ENCODE measurements around the gene DEGS2. TPM values are rescaled to one million over a fixed set of nuclear protein-coding genes. Genes with fewer than 3 reads are reported as not detected.

DEGS2 gene
- total and polyA plus RNA-seq, 2 donors (not counting 1 experiment from before 2014, with no cell fraction given): 0.82 to 6.4 TPM

GRCh38 chr14:100126401-100126800, 33.0 kb downstream of the DEGS2 start:
- Histone ChIP-seq H3K4me1 (ENCODE audit: control insufficient read depth in 2 of 2, insufficient read depth in 2 of 2, low read length in 2 of 2) (no peaks in the 10 kb centered on the region), H4K20me1 (ENCODE audit: control insufficient read depth, insufficient read depth, low read length, poor library complexity, severe bottlenecking) (peaks cover 82% of the 10 kb centered on the region), H3K27me3 (replicated peaks in 1 of 4; ENCODE audit: control extremely low read depth in 1 of 4, control insufficient read depth in 3 of 4, insufficient read depth in 4 of 4, low read length in 3 of 4) (no peaks in the 10 kb centered on the region), H3K9me3 (ENCODE audit: control extremely low read depth in 1 of 3, control insufficient read depth in 2 of 3, insufficient read depth in 1 of 3, low read length in 2 of 3) (no peaks in the 10 kb centered on the region), H2AFZ (ENCODE audit: insufficient read depth, low read depth, low read length, poor library complexity, severe bottlenecking) (no peak overlapping the region), H3K9ac (ENCODE audit: low read length) (no peak overlapping the region), H3K36me3 (replicated peaks in 1 of 2; ENCODE audit: control extremely low read depth in 1 of 2, control insufficient read depth in 1 of 2, extremely low read depth in 1 of 2, insufficient read depth in 2 of 2, low read length in 1 of 2) (peaks cover 0 to 88% of the 10 kb centered on the region in 2 experiments), H3K4me2 (replicated peaks; ENCODE audit: low read depth, low read length, poor library complexity, severe bottlenecking) (no peak overlapping the region), H3K4me3 (ENCODE audit: control extremely low read depth in 1 of 5, extremely low read depth in 1 of 5, insufficient read depth in 1 of 5, low read depth in 2 of 5, low read length in 4 of 5) (no peak overlapping the region), H3K27ac (ENCODE audit: low read length in 2 of 2) (no peak overlapping the region), H3K79me2 (ENCODE audit: control insufficient read depth, insufficient read depth, low read length) (peaks cover 64% of the 10 kb centered on the region)
- DNase-seq (no peak), ATAC-seq (ENCODE audit: low read depth) (no peak)
- ChIA-PET POLR2A (no interaction called here), CTCF (interaction anchor here (0.6 kb wide), 1 partner anchor 67 kb away, joined by 4 read pairs; no protein-coding TSS in a partner anchor)
- Mint-ChIP-seq H3K4me1 (no peaks in the 10 kb centered on the region), H3K27me3 (no peaks in the 10 kb centered on the region), H3K9me3 (ENCODE audit: insufficient read depth) (no peaks in the 10 kb centered on the region), H3K27ac (no peak overlapping the region), H3K4me3 (no peak overlapping the region)
- WGBS (ENCODE audit: insufficient coverage): 93% methylated on average over 13 of the region's 13 CpGs
- TF ChIP-seq CTCF (IDR thresholded peaks at IDR 0.05) (no peak), EZH2 (IDR thresholded peaks at IDR 0.05; ENCODE audit: borderline replicate concordance, insufficient read depth, low read depth, low read length, poor library complexity, severe bottlenecking) (no peak)
- intact Hi-C loops (cut with micrococcal nuclease): no loop called here

- peaks cover 83% of the 10 kb centered on the region for H4K20me1 ChIP-seq (ENCODE audit: control insufficient read depth, insufficient read depth, low read length, poor library complexity, severe bottlenecking)
- Mint-ChIP-seq H3K9me3 (ENCODE audit: insufficient read depth) (no peaks in the 10 kb centered on the region), H3K4me1 (no peaks in the 10 kb centered on the region), H3K27me3 (no peaks in the 10 kb centered on the region), H3K27ac (no peak overlapping the region), H3K4me3 (no peak overlapping the region)
- H3K9ac ChIP-seq (ENCODE audit: low read length): no peak overlapping the region
- no peak overlapping the region for H3K4me2 ChIP-seq (replicated peaks; ENCODE audit: low read depth, low read length, poor library complexity, severe bottlenecking)
- no peaks in the 10 kb centered on the region for H3K4me1 ChIP-seq (ENCODE audit: control insufficient read depth in 2 of 2, insufficient read depth in 2 of 2, low read length in 2 of 2)
- H3K27me3 ChIP-seq (replicated peaks in 1 of 4; ENCODE audit: control extremely low read depth in 1 of 4, control insufficient read depth in 3 of 4, insufficient read depth in 4 of 4, low read length in 3 of 4): no peaks in the 10 kb centered on the region
- H3K36me3 ChIP-seq (replicated peaks in 1 of 2; ENCODE audit: control extremely low read depth in 1 of 2, control insufficient read depth in 1 of 2, extremely low read depth in 1 of 2, insufficient read depth in 2 of 2, low read length in 1 of 2): peaks cover 0 to 87% of the 10 kb centered on the region in 2 experiments
- no peak for ATAC-seq (ENCODE audit: low read depth)
- no peak for TF ChIP-seq EZH2 (IDR thresholded peaks at IDR 0.05; ENCODE audit: borderline replicate concordance, insufficient read depth, low read depth, low read length, poor library complexity, severe bottlenecking)
- no peak for TF ChIP-seq CTCF (IDR thresholded peaks at IDR 0.05)
- no peaks in the 10 kb centered on the region for H3K9me3 ChIP-seq (ENCODE audit: control extremely low read depth in 1 of 3, control insufficient read depth in 2 of 3, insufficient read depth in 1 of 3, low read length in 2 of 3)
- ChIA-PET CTCF (no interaction called here), POLR2A (no interaction called here)
- DNase-seq: no peak
- no peak overlapping the region for H3K4me3 ChIP-seq (ENCODE audit: control extremely low read depth in 1 of 5, extremely low read depth in 1 of 5, insufficient read depth in 1 of 5, low read depth in 2 of 5, low read length in 4 of 5)
- peaks cover 66% of the 10 kb centered on the region for H3K79me2 ChIP-seq (ENCODE audit: control insufficient read depth, insufficient read depth, low read length)
- 90% methylated on average over 20 of the region's 20 CpGs for WGBS (ENCODE audit: insufficient coverage)
- H3K27ac ChIP-seq (ENCODE audit: low read length in 2 of 2): no peak overlapping the region
- intact Hi-C loops (cut with micrococcal nuclease): no loop called here
- H2AFZ ChIP-seq (ENCODE audit: insufficient read depth, low read depth, low read length, poor library complexity, severe bottlenecking): no peak overlapping the region
Measured at GRCh38 chr14:100124551-100125088, 34.8 kb downstream of the DEGS2 start.

Data from B cell (primary cell).